ENCODE results near the gene SLX1A. TPM values are rescaled to one million over a fixed set of nuclear protein-coding genes. Genes with fewer than 3 reads are reported as not detected.
"Not testable (repeated sequence)": the region's sequence is repeated elsewhere in the genome, so short reads cannot be mapped to it uniquely, and the experiment has no call there.

SLX1A gene
- polyA plus RNA-seq, 3 donors: 22.3 to 39.8 (median 23.1) TPM

DNA sequence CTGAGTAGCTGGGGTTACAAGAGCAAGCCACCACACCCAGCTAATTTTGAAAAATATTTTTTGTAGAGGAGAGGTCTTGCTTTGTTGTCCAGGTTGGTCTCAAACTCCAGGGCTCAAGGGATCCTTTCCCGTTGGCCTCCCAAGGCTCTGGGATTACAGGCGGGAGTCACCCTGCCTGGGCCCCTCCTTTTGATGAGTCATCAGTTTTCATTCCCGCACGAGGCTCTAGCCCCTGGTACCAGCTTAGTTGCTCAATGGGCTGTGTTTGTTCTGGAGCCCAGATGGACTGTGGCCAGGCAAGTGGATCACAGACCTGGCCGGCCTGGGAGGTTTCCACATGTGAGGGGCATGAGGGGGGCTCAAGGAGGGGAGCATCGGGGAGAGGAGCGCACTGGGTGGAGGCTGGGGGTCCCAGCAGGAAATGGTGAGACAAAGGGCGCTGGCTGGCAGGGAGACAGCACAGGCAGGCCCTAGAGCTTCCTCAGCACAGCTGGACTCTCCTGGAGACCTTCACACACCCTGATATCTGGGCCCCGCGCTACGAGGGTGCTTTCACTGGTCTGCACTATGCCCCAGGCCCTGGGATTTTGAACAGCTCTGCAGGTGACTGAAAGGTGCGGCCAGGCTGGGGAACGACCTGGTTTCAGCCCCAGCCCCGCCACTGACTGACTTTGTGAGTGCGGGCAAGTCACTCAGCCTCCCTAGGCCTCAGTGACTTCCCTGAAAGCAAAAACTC is 6.1 kb downstream of the SLX1A start:
- DNase-seq (ENCODE audit: extremely low read depth in 1 of 11, low read depth in 9 of 11, low spot score in 4 of 11): not testable (repeated sequence)

DNA sequence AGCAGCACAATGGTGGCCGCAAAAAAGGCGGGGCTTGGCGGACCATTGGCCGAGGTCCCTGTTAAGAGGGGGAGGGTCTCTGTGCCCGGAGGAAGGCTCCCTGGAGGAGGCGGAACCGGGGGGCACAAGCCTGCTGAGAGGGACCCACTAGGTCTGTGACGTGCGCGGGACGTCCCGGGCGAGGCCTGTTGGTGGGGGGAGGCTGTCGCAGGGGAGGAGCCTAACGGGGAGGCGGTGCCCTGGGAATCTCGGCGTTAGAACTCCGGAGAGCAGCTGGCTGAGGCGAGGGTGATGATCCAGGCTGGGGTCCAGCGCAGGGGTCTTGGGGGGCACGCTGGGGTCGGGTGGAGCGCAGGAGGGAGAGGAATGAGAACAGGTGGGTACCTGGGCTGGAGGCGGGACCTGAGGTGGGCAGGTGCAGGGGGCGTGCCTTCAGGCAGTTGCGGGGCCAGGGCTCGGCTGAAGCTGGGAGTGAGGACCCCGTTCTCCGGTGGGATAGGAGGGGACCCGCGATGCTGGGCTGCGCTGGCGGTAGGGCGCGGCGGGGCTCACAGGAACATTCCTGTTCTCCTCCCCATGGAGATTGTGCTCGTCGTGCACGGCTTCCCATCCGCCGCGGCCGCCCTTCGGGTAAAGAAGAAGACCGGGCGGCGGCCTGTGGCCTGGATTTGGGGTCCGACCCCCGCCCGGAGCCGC is 12.0 kb downstream of the SLX1A start:
- not testable (repeated sequence) for DNase-seq (ENCODE audit: extremely low read depth in 1 of 11, low read depth in 9 of 11, low spot score in 4 of 11)

GRCh38 chr16:30206252-30206651 is 12.6 kb downstream of the SLX1A start:
- not testable (repeated sequence) for DNase-seq (ENCODE audit: extremely low read depth in 1 of 11, low read depth in 9 of 11, low spot score in 4 of 11)

DNA sequence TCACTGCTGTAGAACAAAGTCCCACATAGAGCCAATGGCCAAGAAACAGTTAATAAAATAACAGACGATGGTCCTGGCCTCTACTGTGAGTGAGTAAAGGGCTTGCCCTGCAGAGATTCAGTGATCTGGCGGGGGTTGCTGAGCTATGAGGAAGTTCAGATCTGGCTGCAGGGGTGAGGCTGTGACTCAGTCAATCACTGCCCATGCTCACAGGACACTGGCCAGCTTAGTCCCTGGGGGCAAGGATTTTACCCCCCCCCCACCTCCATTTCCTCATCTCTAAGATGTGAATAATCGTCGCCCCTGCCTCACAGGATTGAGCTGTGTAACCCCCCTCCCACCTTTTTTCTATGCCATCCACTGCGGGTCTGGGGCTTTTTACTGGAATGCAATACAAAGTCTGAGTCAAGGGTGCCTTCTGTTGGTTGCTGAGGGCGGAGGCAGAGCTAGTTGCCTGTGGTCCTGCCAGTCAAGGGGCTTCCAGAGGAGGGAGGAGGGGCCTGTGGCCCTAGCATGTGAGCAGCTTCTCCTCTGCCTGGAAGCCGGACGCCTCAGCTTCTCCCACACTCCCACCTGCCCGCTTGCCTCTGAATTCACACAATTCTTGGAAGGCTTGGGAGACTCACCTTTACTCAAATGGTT is 13.5 kb downstream of the SLX1A start:
- DNase-seq (ENCODE audit: extremely low read depth in 1 of 11, low read depth in 9 of 11, low spot score in 4 of 11): not testable (repeated sequence)

DNA sequence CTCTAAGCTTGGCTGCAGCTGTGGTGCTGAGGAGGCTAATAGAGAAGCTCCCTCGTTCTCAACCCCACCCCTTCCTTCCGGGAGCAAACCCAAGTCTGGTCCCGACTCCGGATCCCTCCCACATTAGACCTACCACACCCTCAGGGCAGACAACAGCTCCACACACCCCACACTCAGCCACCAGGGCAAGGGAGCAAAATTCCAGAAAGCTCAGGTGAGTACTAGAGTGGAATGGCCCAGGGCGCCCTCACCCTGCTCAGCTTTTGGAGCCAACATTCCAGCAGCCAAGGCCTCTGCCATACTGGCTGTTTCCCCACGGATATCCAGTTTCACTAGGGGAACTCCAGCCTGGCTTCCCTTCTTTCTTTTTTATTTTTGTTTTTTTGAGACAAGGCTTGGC is 15.4 kb downstream of the SLX1A start:
- not testable (repeated sequence) for DNase-seq (ENCODE audit: extremely low read depth in 1 of 11, low read depth in 9 of 11, low spot score in 4 of 11)

DNA sequence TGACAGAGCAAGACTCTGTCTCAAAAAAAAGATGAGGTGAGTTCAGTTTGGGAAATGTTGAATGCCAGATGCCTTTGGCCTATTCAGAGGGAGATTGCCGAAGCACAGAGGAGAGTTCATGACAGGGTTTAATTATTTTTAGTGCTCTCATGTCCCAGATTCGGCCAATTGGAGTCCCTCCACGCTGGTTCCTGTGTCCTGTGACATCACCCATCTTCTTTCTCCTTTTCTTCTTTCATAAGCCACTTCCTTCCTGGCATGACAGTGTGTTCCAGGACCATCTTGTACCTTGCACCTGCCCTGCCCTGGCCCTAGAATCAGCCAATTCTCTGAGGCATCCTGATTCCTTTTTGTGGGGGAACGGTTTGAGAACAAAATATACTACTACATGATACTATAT is 17.7 kb downstream of the SLX1A start:
- DNase-seq (ENCODE audit: extremely low read depth in 1 of 11, low read depth in 9 of 11, low spot score in 4 of 11): not testable (repeated sequence)

DNA sequence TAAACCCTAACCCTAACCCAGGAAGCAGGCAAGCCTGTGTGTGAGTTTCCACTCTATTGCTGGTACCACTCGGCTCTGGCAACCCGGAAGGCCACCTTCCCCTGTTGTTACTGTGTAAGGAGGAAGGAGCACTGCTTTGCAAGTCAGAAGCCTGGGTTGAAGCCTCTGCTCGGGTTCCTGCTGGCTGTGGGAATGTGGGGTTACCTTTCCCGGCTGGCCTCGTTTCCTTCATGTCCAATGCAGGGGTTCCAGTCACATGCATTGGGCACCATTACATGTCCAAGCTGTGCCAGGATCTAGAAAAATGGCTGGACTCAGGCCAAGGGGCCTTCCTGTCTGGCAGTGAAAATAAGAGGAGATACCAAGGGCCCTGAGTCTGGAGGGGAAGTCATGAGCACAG is 23.4 kb downstream of the SLX1A start:
- DNase-seq (ENCODE audit: extremely low read depth in 1 of 11, low read depth in 9 of 11, low spot score in 4 of 11): not testable (repeated sequence)

Other genes with a start within 250 kb of the SLX1A start
- gene TMEM219, start 231.8 kb upstream of the SLX1A start, polyA plus RNA-seq (ENCODE audit: insufficient read length in 3 of 3): 100 to 1,000 TPM in 2 of 3 donors, 10 to 100 TPM in 1; 98.3 to 120 (median 107) TPM
- gene TAOK2, start 220.0 kb upstream of the SLX1A start, polyA plus RNA-seq (ENCODE audit: insufficient read length in 3 of 3): 10 to 100 TPM; 38.0 to 54.0 (median 52.6) TPM
- gene HIRIP3, start 198.3 kb upstream of the SLX1A start, polyA plus RNA-seq (ENCODE audit: insufficient read length in 3 of 3): 10 to 100 TPM; 16.4 to 22.1 (median 19.3) TPM
- gene INO80E, start 197.6 kb upstream of the SLX1A start, polyA plus RNA-seq (ENCODE audit: insufficient read length in 3 of 3): 10 to 100 TPM; 42.4 to 64.5 (median 53.7) TPM
- gene DOC2A, start 182.8 kb upstream of the SLX1A start, polyA plus RNA-seq (ENCODE audit: insufficient read length in 3 of 3): 1 to 10 TPM; 2.2 to 5.2 (median 2.5) TPM
- not detected for gene C16orf92, start 170.7 kb upstream of the SLX1A start, polyA plus RNA-seq (ENCODE audit: insufficient read length in 3 of 3)
- gene TLCD3B, start 162.6 kb upstream of the SLX1A start, polyA plus RNA-seq (ENCODE audit: insufficient read length in 3 of 3): 1 to 10 TPM in 2 of 3 donors, under 1 TPM in 1; 0.65 to 1.8 (median 1.3) TPM
- 100 to 1,000 TPM; 472 to 699 (median 578) TPM for gene ALDOA, start 128.1 kb upstream of the SLX1A start, polyA plus RNA-seq (ENCODE audit: insufficient read length in 3 of 3)
- 100 to 1,000 TPM in 1 of 3 donors, 10 to 100 TPM in 2; 82.7 to 112 (median 88.1) TPM for gene PPP4C, start 117.9 kb upstream of the SLX1A start, polyA plus RNA-seq (ENCODE audit: insufficient read length in 3 of 3)
- 1 to 10 TPM; 1.1 to 1.7 (median 1.5) TPM for gene TBX6, start 102.0 kb upstream of the SLX1A start, polyA plus RNA-seq (ENCODE audit: insufficient read length in 3 of 3)
- 10 to 100 TPM; 43.9 to 79.8 (median 55.5) TPM for gene YPEL3, start 97.7 kb upstream of the SLX1A start, polyA plus RNA-seq (ENCODE audit: insufficient read length in 3 of 3)
- 10 to 100 TPM; 11.3 to 14.0 (median 12.6) TPM for gene GDPD3, start 80.3 kb upstream of the SLX1A start, polyA plus RNA-seq (ENCODE audit: insufficient read length in 3 of 3)
- gene MAPK3, start 70.7 kb upstream of the SLX1A start, polyA plus RNA-seq (ENCODE audit: insufficient read length in 3 of 3): 10 to 100 TPM; 79.3 to 90.0 (median 82.7) TPM
- gene CORO1A, start 10.3 kb upstream of the SLX1A start, polyA plus RNA-seq (ENCODE audit: insufficient read length in 3 of 3): 10 to 100 TPM in 1 of 3 donors, 1 to 10 TPM in 2; 5.3 to 16.6 (median 8.6) TPM
- 10 to 100 TPM; 26.0 to 39.1 (median 36.5) TPM for gene BOLA2B, start 209 bp upstream of the SLX1A start, polyA plus RNA-seq (ENCODE audit: insufficient read length in 3 of 3)
- 10 to 100 TPM in 2 of 3 donors, 1 to 10 TPM in 1; 5.9 to 17.5 (median 10.7) TPM for gene SULT1A3, start 5.4 kb downstream of the SLX1A start, polyA plus RNA-seq (ENCODE audit: insufficient read length in 3 of 3)
- 10 to 100 TPM in 2 of 3 donors, 1 to 10 TPM in 1; 4.1 to 12.3 (median 11.1) TPM for gene NPIPB13, start 54.6 kb downstream of the SLX1A start, polyA plus RNA-seq (ENCODE audit: insufficient read length in 3 of 3)
- 10 to 100 TPM; 53.8 to 60.5 (median 56.7) TPM for gene CD2BP2, start 161.4 kb downstream of the SLX1A start, polyA plus RNA-seq (ENCODE audit: insufficient read length in 3 of 3)
- gene TBC1D10B, start 176.6 kb downstream of the SLX1A start, polyA plus RNA-seq (ENCODE audit: insufficient read length in 3 of 3): 10 to 100 TPM; 31.1 to 38.7 (median 38.2) TPM
- gene MYL11, start 180.9 kb downstream of the SLX1A start, polyA plus RNA-seq (ENCODE audit: insufficient read length in 3 of 3): 1 to 10 TPM in 2 of 3 donors, under 1 TPM in 1; 0.56 to 4.5 (median 1.2) TPM
- gene SEPTIN1, start 188.7 kb downstream of the SLX1A start, polyA plus RNA-seq (ENCODE audit: insufficient read length in 3 of 3): 1 to 10 TPM; 1.7 to 3.1 (median 3.1) TPM
- gene ZNF48, start 201.5 kb downstream of the SLX1A start, polyA plus RNA-seq (ENCODE audit: insufficient read length in 3 of 3): 10 to 100 TPM; 13.1 to 16.5 (median 13.4) TPM
- 1 to 10 TPM; 4.7 to 9.2 (median 7.2) TPM for gene ZNF771, start 213.7 kb downstream of the SLX1A start, polyA plus RNA-seq (ENCODE audit: insufficient read length in 3 of 3)
- 10 to 100 TPM; 45.0 to 56.9 (median 48.6) TPM for gene DCTPP1, start 236.2 kb downstream of the SLX1A start, polyA plus RNA-seq (ENCODE audit: insufficient read length in 3 of 3)

Measured in renal cortex interstitium (tissue), 11 donors.